ENCODE data around the gene MTMR2. TPM values are rescaled to one million over a fixed set of nuclear protein-coding genes. Genes with fewer than 3 reads are reported as not detected.

The MTMR2 gene
- total RNA-seq: 10 to 100 TPM; 49.9 to 55.5 TPM
- polyA plus RNA-seq (ENCODE audit: insufficient read depth, low read depth, low replicate concordance): 70.7 TPM
- long read RNA-seq, donor 1, full-length matches to known transcripts: 5 of 5 reads
- long read RNA-seq, donor 1, partial matches to known transcripts: 0 of 5 reads
- long read RNA-seq, donor 1, other reads (novel, unspliced or antisense): 0 of 5 reads
- long read RNA-seq, donor 2, full-length matches to known transcripts: 6 of 6 reads
- long read RNA-seq, donor 2, partial matches to known transcripts: 0 of 6 reads
- long read RNA-seq, donor 2, other reads (novel, unspliced or antisense): 0 of 6 reads

- Histone ChIP-seq H3K4me1 (peaks cover 12% of the 10 kb centered on the region), H3K27ac (peak within 1 kb of the TSS; percentile 95 to 97), H3K9me3 (no peaks in the 10 kb centered on the region), H3K4me3 (peak within 1 kb of the TSS; percentile 82 to 87), H3K27me3 (no peaks in the 10 kb centered on the region), H3K36me3 (ENCODE audit: low read depth, missing control alignments) (no peaks in the 10 kb centered on the region)
- TF ChIP-seq CTCF (IDR thresholded peaks at IDR 0.05) (no peak), POLR2A (IDR thresholded peaks at IDR 0.05) (no peak)
- DNase-seq: peak; percentile 89
- intact Hi-C loops (cut with DNase I; ENCODE audit: low total_unique reads): no loop called here
- WGBS, 2 donors: 1% methylated on average over 24 to 49 of the region's 49 CpGs
These were observed at the start of gene MTMR2 for GRCh38 chr11:95923728-95924413. Gene MTMR2 (minus strand): TSS chr11:95924107. CDS start chr11:95923954, 153 bp downstream.

GRCh38 chr11:95972060-95972459 lies 48.2 kb upstream of the MTMR2 start:
- Histone ChIP-seq H3K36me3 (ENCODE audit: low read depth, missing control alignments) (no peaks in the 10 kb centered on the region), H3K4me3 (no peak overlapping the region), H3K9me3 (no peaks in the 10 kb centered on the region), H3K27ac (no peak overlapping the region), H3K4me1 (no peaks in the 10 kb centered on the region), H3K27me3 (no peaks in the 10 kb centered on the region)
- intact Hi-C loops (cut with DNase I; ENCODE audit: low total_unique reads): no loop called here
- TF ChIP-seq CTCF (IDR thresholded peaks at IDR 0.05): no peak
- TF ChIP-seq POLR2A (IDR thresholded peaks at IDR 0.05): no peak
- DNase-seq: no peak
- WGBS, 2 donors: 61 to 64% methylated on average over 2 of the region's 2 CpGs

GRCh38 chr11:95968585-95968984 lies 44.7 kb upstream of the MTMR2 start:
- no peak overlapping the region for H3K27ac ChIP-seq
- H3K27me3 ChIP-seq: no peaks in the 10 kb centered on the region
- H3K36me3 ChIP-seq (ENCODE audit: low read depth, missing control alignments): no peaks in the 10 kb centered on the region
- 86 to 93% methylated on average over 1 of the region's 1 CpG for WGBS, 2 donors
- intact Hi-C loops (cut with DNase I; ENCODE audit: low total_unique reads): no loop called here
- no peak for DNase-seq
- no peak overlapping the region for H3K4me3 ChIP-seq
- H3K9me3 ChIP-seq: no peaks in the 10 kb centered on the region
- H3K4me1 ChIP-seq: no peaks in the 10 kb centered on the region
- TF ChIP-seq CTCF (IDR thresholded peaks at IDR 0.05) (no peak), POLR2A (IDR thresholded peaks at IDR 0.05) (no peak)

- Histone ChIP-seq H3K9me3 (no peaks in the 10 kb centered on the region), H3K4me1 (no peaks in the 10 kb centered on the region), H3K36me3 (ENCODE audit: low read depth, missing control alignments) (no peaks in the 10 kb centered on the region), H3K4me3 (no peak overlapping the region), H3K27me3 (no peaks in the 10 kb centered on the region), H3K27ac (no peak overlapping the region)
- intact Hi-C loops (cut with DNase I; ENCODE audit: low total_unique reads): no loop called here
- DNase-seq: no peak
- WGBS, 2 donors: 73 to 96% methylated on average over 1 of the region's 1 CpG
- TF ChIP-seq CTCF (IDR thresholded peaks at IDR 0.05): no peak
These were observed 40.4 kb upstream of the MTMR2 start for GRCh38 chr11:95964281-95964680.
